ENCODE data around the gene DOLPP1.

GRCh38 chr9:129059796-129060785, 20.8 kb upstream of the DOLPP1 start:
- no peak for TF ChIP-seq GATA2 (IDR thresholded peaks at IDR 0.05; ENCODE audit: low read depth, low read length)
- TF ChIP-seq GATA3 (IDR thresholded peaks at IDR 0.05; ENCODE audit: low read depth, low read length): no peak
